Amygdala (tissue), 56 donors: Measurements from ENCODE around the gene ABHD6.
"Not testable (repeated sequence)": the region's sequence is repeated elsewhere in the genome, so short reads cannot be mapped to it uniquely, and the experiment has no call there.

Source experiments
- DNase-seq, 56 donors: peaks; one replicate each; lab custom pipeline; 2025; lab: John Stamatoyannopoulos, UW

Gene ABHD6

GRCh38 chr3:58271901-58272501 is 34.4 kb downstream of the ABHD6 start:
- DNase-seq: no peak

DNA sequence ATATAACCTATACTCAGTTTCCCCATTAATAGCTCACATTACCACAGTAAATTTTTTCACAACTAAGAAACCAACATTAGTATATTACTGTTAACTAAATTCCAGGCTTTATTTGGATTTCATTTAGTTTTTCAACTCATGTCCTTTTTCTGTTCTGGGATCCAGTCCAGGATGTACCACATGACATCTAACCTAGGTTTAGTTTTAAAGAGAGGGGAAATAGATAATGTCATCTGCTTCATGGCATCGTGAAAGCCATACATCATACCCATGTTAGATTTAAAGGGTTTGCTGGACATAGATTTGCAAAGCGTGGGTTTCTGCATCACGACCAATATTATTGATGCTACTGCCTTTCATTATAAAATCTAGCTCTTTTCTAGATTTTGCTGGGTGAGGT is 35.3 kb downstream of the ABHD6 start:
- DNase-seq: no peak

DNA sequence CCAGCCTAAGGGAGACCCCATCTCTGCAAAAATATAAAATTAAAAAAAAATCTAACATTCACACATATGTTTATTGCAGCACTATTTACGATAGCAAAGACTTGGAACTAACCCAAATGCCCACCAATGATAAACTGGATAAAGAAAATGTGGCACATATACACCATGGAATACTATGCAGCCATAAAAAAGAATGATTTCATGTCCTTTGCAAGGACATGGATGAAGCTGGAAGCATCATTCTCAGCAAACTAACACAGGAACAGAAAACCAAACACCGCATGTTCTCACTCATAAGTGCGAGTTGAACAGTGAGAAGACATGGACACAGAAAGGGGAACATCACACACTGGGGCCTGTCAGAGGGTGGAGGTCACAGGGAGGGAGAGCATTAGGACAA is 35.8 kb downstream of the ABHD6 start:
- not testable (repeated sequence) for DNase-seq

DNA sequence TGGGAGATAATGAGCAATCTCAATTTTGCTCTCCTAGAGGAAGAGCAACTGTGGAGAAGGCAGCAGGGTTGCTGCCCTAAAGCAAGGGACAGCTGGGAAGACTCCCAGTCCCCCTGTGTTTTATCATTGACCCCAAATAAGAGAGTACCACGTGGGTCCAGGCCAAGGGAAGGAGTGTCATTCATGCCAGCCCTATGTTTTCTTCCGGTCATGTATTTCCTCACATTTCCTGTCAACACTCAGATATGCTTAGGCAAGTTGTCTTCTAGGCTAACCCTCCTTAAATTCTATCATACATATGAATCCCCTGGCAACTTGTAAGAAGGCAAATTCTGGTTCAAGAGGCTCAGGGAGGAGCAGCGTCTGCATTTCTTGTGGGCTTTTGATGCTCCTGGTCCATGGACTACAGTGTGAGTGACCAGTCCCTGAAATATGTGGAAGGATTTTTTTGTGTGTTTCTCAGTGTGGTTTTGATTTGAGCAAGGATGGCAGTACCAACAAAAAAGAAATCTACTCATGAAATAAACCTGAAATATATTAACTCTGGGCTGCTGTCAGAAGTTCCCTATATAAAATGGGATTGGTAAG is 36.5 kb downstream of the ABHD6 start:
- no peak for DNase-seq

GRCh38 chr3:58281069-58281468 is 43.5 kb downstream of the ABHD6 start:
- DNase-seq: no peak

DNA sequence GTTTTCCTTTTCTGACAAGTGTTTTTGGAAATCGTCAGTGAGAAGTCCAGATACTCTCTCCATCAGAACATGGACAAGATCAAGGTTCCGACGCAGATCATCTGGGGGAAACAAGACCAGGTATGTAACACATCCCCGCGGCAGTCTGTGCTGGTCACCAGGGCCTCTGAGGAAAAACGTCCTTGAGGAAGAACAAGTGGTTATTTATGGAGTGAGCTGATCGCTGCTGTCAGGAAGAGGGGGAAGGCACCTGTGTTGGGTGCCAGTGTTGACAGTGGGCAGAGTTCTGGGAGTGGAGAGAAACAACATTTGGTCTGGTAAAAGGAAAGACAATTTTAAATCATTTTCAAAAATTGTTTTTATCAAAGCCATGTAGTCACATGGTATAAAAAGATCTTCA is 47.7 kb downstream of the ABHD6 start:
- no peak for DNase-seq

DNA sequence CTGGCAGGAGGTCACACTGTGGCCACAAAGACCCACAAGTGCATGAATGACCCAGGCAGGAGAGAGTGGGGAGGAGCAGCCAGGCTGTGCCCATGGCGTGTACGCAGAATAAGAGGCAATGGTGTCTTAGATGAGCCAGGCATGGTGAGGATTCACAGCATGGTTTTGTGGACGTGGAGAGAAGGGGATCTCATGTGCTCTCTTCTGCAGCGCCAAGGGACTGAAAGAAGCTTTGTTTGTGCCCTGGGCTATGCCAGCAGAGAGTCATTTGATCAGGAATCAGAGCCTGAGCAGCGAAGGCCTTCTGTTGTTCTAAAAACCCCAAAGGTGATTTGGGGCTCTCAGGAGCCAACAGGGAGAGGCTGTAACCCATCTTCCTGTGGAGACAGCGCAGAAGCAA is 49.8 kb downstream of the ABHD6 start:
- DNase-seq: peak in 38 of 56 donors; percentile 14 to 85 (median 48)

DNA sequence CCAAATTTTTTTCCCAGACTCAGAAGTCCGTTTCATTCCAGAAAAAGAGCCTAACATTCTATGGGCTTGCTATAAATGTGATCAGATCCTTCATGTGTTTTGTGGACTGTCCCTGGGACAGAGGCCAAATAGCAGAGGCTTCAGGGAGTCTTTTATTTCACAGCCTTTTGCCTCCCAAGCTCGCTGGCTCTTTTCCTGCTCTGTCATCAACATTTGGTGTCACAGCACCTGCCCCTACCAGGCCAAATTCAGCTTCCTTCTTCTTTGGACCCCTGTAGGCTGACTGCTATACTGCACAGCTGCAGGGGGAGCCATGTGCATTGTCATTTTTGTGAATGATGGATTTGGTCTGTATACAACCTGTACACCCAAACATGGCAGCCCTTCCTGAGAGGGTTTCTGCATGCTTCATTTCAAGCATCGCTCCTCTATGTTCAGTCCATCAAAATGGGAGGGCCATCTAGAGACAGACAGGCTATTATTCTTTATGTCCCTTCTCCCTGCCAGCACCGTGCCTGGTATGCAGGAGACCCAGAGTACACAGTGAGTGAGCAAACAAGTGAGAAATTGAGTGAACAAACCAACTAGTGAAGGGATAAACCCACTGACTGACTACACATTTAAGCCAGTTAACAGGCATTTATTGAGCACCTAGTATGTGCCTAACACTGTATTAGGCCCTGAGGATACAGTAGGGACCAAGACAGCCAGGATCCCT is 50.6 kb downstream of the ABHD6 start:
- peak in 11 of 56 donors; percentile 7 to 45 (median 22) for DNase-seq

GRCh38 chr3:58288964-58289613 is 51.5 kb downstream of the ABHD6 start:
- DNase-seq: not testable (repeated sequence)

- DNase-seq: not testable (repeated sequence)
These were observed 52.9 kb downstream of the ABHD6 start for GRCh38 chr3:58290446-58290845.

- no peak for DNase-seq
These were observed 54.2 kb downstream of the ABHD6 start for GRCh38 chr3:58291671-58292338.

GRCh38 chr3:58292866-58293265 is 55.3 kb downstream of the ABHD6 start:
- DNase-seq: no peak

DNA sequence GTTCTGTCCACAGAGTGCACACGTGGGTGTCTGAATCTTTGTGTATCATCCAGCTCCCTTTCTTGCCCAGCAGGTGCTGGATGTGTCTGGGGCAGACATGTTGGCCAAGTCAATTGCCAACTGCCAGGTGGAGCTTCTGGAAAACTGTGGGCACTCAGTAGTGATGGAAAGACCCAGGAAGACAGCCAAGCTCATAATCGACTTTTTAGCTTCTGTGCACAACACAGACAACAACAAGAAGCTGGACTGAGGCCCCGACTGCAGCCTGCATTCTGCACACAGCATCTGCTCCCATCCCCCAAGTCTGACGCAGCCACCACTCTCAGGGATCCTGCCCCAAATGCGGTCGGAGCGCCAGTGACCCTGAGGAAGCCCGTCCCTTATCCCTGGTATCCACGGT is 55.9 kb downstream of the ABHD6 start:
- DNase-seq: peak in 35 of 56 donors; percentile 12 to 71 (median 36)

DNA sequence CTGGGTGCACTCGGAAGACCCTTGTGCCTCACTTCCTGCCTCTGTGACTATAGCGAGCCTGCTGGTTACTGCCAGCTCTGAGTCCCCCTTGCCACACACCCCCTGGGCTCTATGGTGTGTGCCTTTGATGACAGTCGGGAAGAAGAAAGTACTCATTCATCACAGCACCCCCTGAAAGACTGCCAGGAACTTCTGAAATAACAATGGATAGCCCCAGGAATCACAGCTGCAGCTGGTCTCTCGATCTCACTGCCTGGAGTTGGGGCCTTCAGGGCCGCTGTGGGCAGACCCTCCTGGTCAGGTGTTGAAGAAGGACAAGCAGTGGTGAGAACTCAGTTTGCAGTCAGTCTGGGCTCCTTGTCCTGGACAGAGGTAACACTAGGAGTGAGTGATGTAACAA is 58.7 kb downstream of the ABHD6 start:
- peak in 51 of 56 donors; percentile 16 to 88 (median 64) for DNase-seq

DNA sequence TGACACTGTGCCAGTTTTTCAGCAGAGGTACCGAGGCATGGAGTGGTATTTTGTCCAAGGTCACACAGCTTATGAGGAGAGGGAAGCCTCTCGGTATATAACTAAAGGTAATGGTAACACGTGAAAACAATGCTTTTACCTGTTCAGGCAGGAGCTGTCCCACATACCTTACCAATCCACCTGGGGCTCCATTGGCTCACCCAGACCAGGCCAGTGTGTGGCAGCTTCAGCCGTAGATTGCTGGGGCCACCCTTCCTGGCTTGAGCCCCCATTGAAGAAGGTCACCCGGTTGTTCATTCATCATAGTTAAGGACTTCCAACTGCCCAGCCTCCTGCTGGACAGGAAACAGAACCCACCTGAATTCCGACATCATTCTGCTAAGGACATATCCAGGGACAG is 59.3 kb downstream of the ABHD6 start:
- DNase-seq: peak in 1 of 56 donors; percentile 26

GRCh38 chr3:58298190-58298589 is 60.6 kb downstream of the ABHD6 start:
- DNase-seq: no peak

DNA sequence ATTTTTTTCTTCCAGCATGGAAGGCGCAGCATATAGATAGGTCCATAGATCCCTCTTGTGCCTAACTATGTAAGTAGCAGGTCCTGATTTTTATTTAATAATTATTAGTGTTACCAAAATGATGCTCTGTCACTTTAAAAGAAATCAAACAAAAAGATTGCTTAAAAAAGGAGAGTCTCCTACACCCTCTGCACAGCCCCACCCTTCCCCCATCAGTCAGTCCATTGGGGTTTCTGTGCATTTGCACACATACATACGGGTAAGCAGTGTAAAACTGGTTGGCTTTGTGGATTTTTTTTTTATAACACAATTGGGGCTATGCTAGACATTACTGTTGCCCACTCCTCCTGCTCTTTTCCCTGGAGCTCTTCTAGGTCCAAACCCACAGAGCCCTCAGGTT is 61.5 kb downstream of the ABHD6 start:
- no peak for DNase-seq

DNA sequence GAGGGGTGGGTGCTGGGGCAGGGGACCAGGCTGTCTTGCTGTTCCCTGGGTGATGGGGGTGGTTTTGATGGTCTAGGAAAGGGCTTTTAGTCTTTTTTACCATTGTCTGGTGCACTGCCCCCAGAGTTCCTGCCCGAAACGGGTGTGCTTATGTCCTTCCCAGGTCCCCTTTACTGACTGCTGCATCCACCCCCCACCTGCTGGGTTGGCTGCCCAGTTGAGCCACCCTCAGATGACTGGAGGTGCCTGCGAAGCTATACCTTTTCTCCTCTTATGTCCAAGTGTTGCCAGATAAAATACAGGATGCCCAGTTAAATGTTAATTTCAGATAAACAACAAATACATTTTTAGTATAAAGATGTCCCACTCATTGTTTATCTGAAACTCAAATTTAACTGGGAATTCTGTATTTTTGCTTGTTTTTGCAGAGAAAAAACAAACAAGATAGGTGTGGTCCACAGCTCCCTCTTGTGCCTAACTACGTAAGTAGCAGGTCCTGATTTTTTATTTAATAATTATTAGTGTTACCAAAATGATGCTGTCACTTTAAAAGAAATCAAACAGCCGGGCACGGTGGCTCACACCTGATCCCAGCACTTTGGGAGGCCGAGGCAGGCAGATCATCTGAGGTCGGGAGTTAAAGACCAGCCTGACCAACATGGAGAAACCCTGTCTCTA is 62.4 kb downstream of the ABHD6 start:
- peak in 6 of 56 donors; percentile 8 to 56 (median 22) for DNase-seq

- peak; percentile 71 to 100 (median 95) for DNase-seq
These were observed 68.5 kb downstream of the ABHD6 start, which contains the start of the genes HTD2 and RPP14 for GRCh38 chr3:58305882-58306711. Gene HTD2, plus strand, starts transcription at chr3:58306520. Its CDS starts 11,094 bp downstream, at chr3:58317614. Gene RPP14, plus strand, starts transcription at chr3:58306245. Its CDS starts 4,085 bp downstream, at chr3:58310330.
